IMR-90 (cell line): Measurements from ENCODE around the gene NAV2. TPM values are rescaled to one million over a fixed set of nuclear protein-coding genes. Genes with fewer than 3 reads are reported as not detected.

Source experiments
- ATAC-seq: fragments of 200-7000 bp; cut with Tn5 transposase; 2 replicates; pipeline ENCODE4 v1.9.1; 2020; ENCODE audit warnings: low read depth, mild to moderate bottlenecking, moderate library complexity
- BruUV-seq: library from RNA; stranded (reverse); fragments of 400-500 nt; replicated peaks from 2 replicates; lab custom pipeline; 2021; lab: Mats Ljungman, UMichigan
- CTCF ChIA-PET: fragments of 300-600 bp; formaldehyde crosslinking; extraction: SDS; loops from one replicate; lab custom pipeline; 2021; ENCODE audit warnings: antibody characterized with exemption; lab: Yijun Ruan, JAX
- POLR2A ChIA-PET: fragments of 300-600 bp; sonication (Branson Sonifier 250); formaldehyde crosslinking; loops from one replicate; lab custom pipeline; 2022; ENCODE audit warnings: antibody characterized with exemption; ENCODE audit not compliant: unreplicated experiment; lab: Charles Lee
- DNase-seq: peaks from one replicate; pipeline ENCODE4 v3.0.0; 2013
- H2AFZ ChIP-seq: replicated peaks from 2 replicates; pipeline ENCODE3; 2013; ENCODE audit warnings: low read length, mild to moderate bottlenecking; ENCODE audit not compliant: poor library complexity
- H2AK5ac ChIP-seq: 2 replicates; pipeline ENCODE4 v1.6.1; 2013; ENCODE audit warnings: low read depth, low read length, inconsistent platforms
- H2AK9ac ChIP-seq: replicated peaks from 2 replicates; pipeline ENCODE3; 2013; ENCODE audit warnings: mild to moderate bottlenecking, low read depth, low read length, moderate library complexity; ENCODE audit not compliant: poor library complexity
- H2BK120ac ChIP-seq: 2 replicates; pipeline ENCODE4 v1.6.1; 2013; ENCODE audit warnings: low read depth, low read length, inconsistent platforms
- H2BK15ac ChIP-seq: 3 replicates; pipeline ENCODE4 v1.6.1; 2013; ENCODE audit warnings: low read depth, low read length, inconsistent platforms
- H2BK20ac ChIP-seq: 2 replicates; pipeline ENCODE4 v1.6.1; 2013; ENCODE audit warnings: low read depth, mild to moderate bottlenecking, inconsistent platforms, low read length, moderate library complexity
- H2BK5ac ChIP-seq: 2 replicates; pipeline ENCODE4 v1.6.1; 2013; ENCODE audit warnings: mild to moderate bottlenecking, low read depth, low read length, inconsistent platforms; ENCODE audit not compliant: poor library complexity, severe bottlenecking
- H3K14ac ChIP-seq: replicated peaks from 2 replicates; pipeline ENCODE4 v1.6.1; 2013; ENCODE audit warnings: low read depth, low read length, inconsistent platforms
- H3K18ac ChIP-seq: 2 replicates; pipeline ENCODE4 v1.6.1; 2013; ENCODE audit warnings: low read depth, low read length, control low read depth
- H3K23ac ChIP-seq: 2 replicates; pipeline ENCODE4 v1.6.1; 2013; ENCODE audit warnings: low read depth, low read length, inconsistent platforms
- H3K27ac ChIP-seq: 2 replicates; pipeline ENCODE4 v1.5.1; 2013; ENCODE audit warnings: mild to moderate bottlenecking, control low read depth, low read length; ENCODE audit not compliant: insufficient read depth
- H3K27me3 ChIP-seq: 2 replicates; pipeline ENCODE4 v1.6.1; 2013; ENCODE audit warnings: low read length; ENCODE audit not compliant: control insufficient read depth, insufficient read depth
- H3K36me3 ChIP-seq: 2 replicates; pipeline ENCODE4 v1.6.1; 2013; ENCODE audit warnings: low read length, mixed read lengths; ENCODE audit not compliant: control insufficient read depth, insufficient read depth
- H3K4ac ChIP-seq: 2 replicates; pipeline ENCODE4 v1.6.1; 2013; ENCODE audit warnings: low read depth, low read length, inconsistent platforms
- H3K4me1 ChIP-seq: 2 replicates; pipeline ENCODE4 v1.6.1; 2013; ENCODE audit warnings: low read length, mixed read lengths; ENCODE audit not compliant: control insufficient read depth, insufficient read depth
- H3K4me2 ChIP-seq: 2 replicates; pipeline ENCODE4 v1.6.1; 2013; ENCODE audit warnings: low read depth, mild to moderate bottlenecking, control low read depth, low read length, moderate library complexity
- H3K4me3 ChIP-seq: 2 replicates; pipeline ENCODE4 v1.5.1; 2013; ENCODE audit warnings: low read depth, mild to moderate bottlenecking, control low read depth, low read length, moderate library complexity; ENCODE audit not compliant: insufficient read depth
- H3K56ac ChIP-seq: 2 replicates; pipeline ENCODE4 v1.6.1; 2013; ENCODE audit warnings: low read length, inconsistent platforms; ENCODE audit not compliant: insufficient read depth; ENCODE audit errors: extremely low read depth
- H3K79me1 ChIP-seq, 2 experiments: 2 replicates each; pipeline ENCODE4 v1.6.1; 2013; ENCODE audit warnings: low read length in 2 of 2, inconsistent platforms in 1 of 2, low read depth in 1 of 2
- H3K9ac ChIP-seq: 2 replicates; pipeline ENCODE4 v1.6.1; 2013; ENCODE audit warnings: low read depth, low read length, control low read depth
- H3K9me1 ChIP-seq: 2 replicates; pipeline ENCODE4 v1.6.1; 2013; ENCODE audit warnings: low read length, inconsistent platforms; ENCODE audit not compliant: insufficient read depth
- H3K9me3 ChIP-seq: 2 replicates; pipeline ENCODE4 v1.6.1; 2013; ENCODE audit warnings: low read length; ENCODE audit not compliant: control insufficient read depth, insufficient read depth
- H4K20me1 ChIP-seq: 2 replicates; pipeline ENCODE4 v1.6.1; 2013; ENCODE audit warnings: low read length, inconsistent platforms; ENCODE audit not compliant: insufficient read depth
- H4K5ac ChIP-seq: 2 replicates; pipeline ENCODE4 v1.6.1; 2013; ENCODE audit warnings: mild to moderate bottlenecking, low read depth, low read length, control low read depth
- H4K8ac ChIP-seq, 2 experiments: 2 replicates each; pipeline ENCODE4 v1.6.1; 2013; ENCODE audit warnings: low read depth in 2 of 2, low read length in 2 of 2, control low read depth in 1 of 2, inconsistent platforms in 1 of 2
- H4K91ac ChIP-seq: 2 replicates; pipeline ENCODE4 v1.6.1; 2013; ENCODE audit warnings: low read depth, low read length, inconsistent platforms; ENCODE audit not compliant: insufficient read depth
- BHLHE40 ChIP-seq: fragments of 150-350 bp; IDR thresholded peaks from 2 replicates; pipeline ENCODE4 v1.6.1; 2016; ENCODE audit warnings: mild to moderate bottlenecking, low read depth, low read length
- CEBPB ChIP-seq: IDR thresholded peaks from 2 replicates; pipeline ENCODE4 v1.6.1; 2012; ENCODE audit warnings: low read depth, low read length, improper control_type of control experiment
- CHD1 ChIP-seq: IDR thresholded peaks from 2 replicates; pipeline ENCODE4 v1.6.1; 2012; ENCODE audit warnings: low read depth, low read length, improper control_type of control experiment
- CTCF ChIP-seq: conservative IDR thresholded peaks from 2 replicates; pipeline ENCODE4 v1.5.1; 2012; ENCODE audit warnings: mild to moderate bottlenecking, low read depth, low read length, improper control_type of control experiment
- ELK1 ChIP-seq: fragments of 150-350 bp; IDR thresholded peaks from 2 replicates; pipeline ENCODE4 v1.6.1; 2016; ENCODE audit warnings: low read depth, mild to moderate bottlenecking, low read length, moderate library complexity, borderline replicate concordance
- FOS ChIP-seq: fragments of 150-350 bp; IDR thresholded peaks from 2 replicates; pipeline ENCODE4 v1.6.1; 2016; ENCODE audit warnings: low read depth, low read length
- MAFK ChIP-seq: IDR thresholded peaks from 2 replicates; pipeline ENCODE4 v1.6.1; 2012; ENCODE audit warnings: low read depth, low read length, improper control_type of control experiment
- MAZ ChIP-seq: IDR thresholded peaks from 2 replicates; pipeline ENCODE4 v1.6.1; 2012; ENCODE audit warnings: low read depth, mild to moderate bottlenecking, low read length, improper control_type of control experiment, moderate library complexity, borderline replicate concordance
- MXI1 ChIP-seq: IDR thresholded peaks from 2 replicates; pipeline ENCODE4 v1.6.1; 2012; ENCODE audit warnings: low read depth, mild to moderate bottlenecking, low read length, moderate library complexity, borderline replicate concordance
- NFE2L2 ChIP-seq: fragments of 150-350 bp; IDR thresholded peaks from 2 replicates; pipeline ENCODE4 v1.6.1; 2016; ENCODE audit warnings: low read depth, mild to moderate bottlenecking, low read length
- POLR2A ChIP-seq: IDR thresholded peaks from 2 replicates; pipeline ENCODE4 v1.6.1; 2012; ENCODE audit warnings: mild to moderate bottlenecking, low read depth, low read length
- RAD21 ChIP-seq: IDR thresholded peaks from 2 replicates; pipeline ENCODE4 v1.6.1; 2012; ENCODE audit warnings: low read length, improper control_type of control experiment
- RCOR1 ChIP-seq: IDR thresholded peaks from 2 replicates; pipeline ENCODE4 v1.6.1; 2012; ENCODE audit warnings: mild to moderate bottlenecking, low read length, improper control_type of control experiment; ENCODE audit not compliant: insufficient replicate concordance
- RFX5 ChIP-seq: IDR thresholded peaks from 2 replicates; pipeline ENCODE4 v1.8.0; 2012; ENCODE audit warnings: low read depth, mild to moderate bottlenecking, low read length, moderate library complexity
- SMC3 ChIP-seq: fragments of 150-350 bp; IDR thresholded peaks from 2 replicates; pipeline ENCODE4 v1.6.1; 2016; ENCODE audit warnings: low read depth, mild to moderate bottlenecking, antibody characterized with exemption, low read length, moderate library complexity
- WGBS, 2 experiments: methylation state at CpG; one replicate each; pipeline versions ENCODE4 v1.1.5 to v1.1.7; 2013; ENCODE audit warnings: missing lambda C conversion rate in 2 of 2; ENCODE audit not compliant: insufficient read length in 1 of 2; ENCODE audit errors: extremely low coverage in 2 of 2; 5-methylcytosine and 5-hydroxymethylcytosine counted together
- dilution Hi-C: fragments of 300-500 bp; cut with HindIII; formaldehyde crosslinking; loops from one replicate; pipeline ENCODE4 v1.14.3; 2018; ENCODE audit warnings: low sequenced_read_pairs; ENCODE audit not compliant: unreplicated experiment
- in situ Hi-C: fragments of 300-500 bp; cut with MboI; formaldehyde crosslinking; loops from 3 replicates; pipeline ENCODE4 v1.14.3; 2019; ENCODE audit warnings: low sequenced_read_pairs, inconsistent platforms, mixed read lengths
- intact Hi-C: fragments of 100-400 bp; cut with micrococcal nuclease; formaldehyde crosslinking; loops from 2 replicates; pipeline ENCODE4 v1.10.0; 2022
- polyA plus RNA-seq, 3 experiments: library from polyadenylated mRNA; depleted of rRNA; stranded (reverse); fragments of >200 nt; gene quantifications; 2 replicates each; pipeline ENCODE4 v1.2.3, GENCODE V29; 2012; ENCODE audit warnings: low replicate concordance in 1 of 3
- total RNA-seq: library from RNA; depleted of rRNA; stranded (reverse); fragments of >200 nt; gene quantifications from 2 replicates; pipeline ENCODE4 v1.2.3, GENCODE V29; 2012
- TF ChIP-seq, protein P1 (sequence below): fragments of 150-350 bp; IDR thresholded peaks from 2 replicates; pipeline ENCODE4 v1.6.1; 2017; ENCODE audit warnings: mild to moderate bottlenecking, antibody characterized with exemption, low read length, low read depth

The NAV2 gene
- total and polyA plus RNA-seq, 2 of the 4 experiments (the other 2 are of a cell fraction): 4.5 to 12.6 TPM

DNA sequence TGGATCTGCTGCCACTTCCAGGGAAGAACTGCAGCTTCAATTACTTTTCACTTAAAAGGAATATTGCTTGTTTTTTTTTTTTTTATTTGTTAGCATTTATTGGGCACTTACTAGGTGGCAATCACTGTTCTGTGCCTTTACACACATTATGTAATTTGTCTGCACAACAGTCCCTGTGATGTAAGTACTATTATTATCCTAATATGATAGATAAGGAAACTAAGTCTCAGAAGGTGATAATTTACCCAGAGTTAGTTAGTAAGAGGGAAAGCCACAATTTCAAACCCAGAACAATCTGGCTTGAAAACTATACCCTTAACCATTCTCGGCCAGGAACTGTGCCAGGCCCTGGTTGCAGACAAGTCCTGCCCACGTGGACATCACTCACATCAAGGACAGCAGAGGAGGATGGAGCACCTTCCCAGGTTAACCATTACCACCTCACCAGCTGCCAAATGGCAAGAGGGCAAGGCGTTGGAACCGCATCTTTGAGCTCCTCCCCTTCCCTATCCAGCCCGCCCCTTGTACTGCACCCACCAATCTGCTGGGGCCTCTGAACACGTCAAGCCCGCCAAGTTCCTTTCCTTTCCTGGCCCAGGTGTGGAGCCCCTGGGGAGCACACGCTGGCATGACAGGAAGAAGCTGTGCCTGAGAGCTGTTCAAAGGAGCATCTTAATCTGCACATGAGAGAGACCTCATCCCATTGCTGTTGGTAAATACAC is 78.4 kb downstream of the NAV2 start:
- no peaks in the 10 kb centered on the region for H3K27me3 ChIP-seq
- H3K27ac ChIP-seq: no peak overlapping the region
- no peak overlapping the region for H3K23ac ChIP-seq
- in situ Hi-C loops (no loop called here), dilution Hi-C loops (no loop called here), intact Hi-C loops (no loop called here)
- H3K56ac ChIP-seq: no peak overlapping the region
- H4K20me1 ChIP-seq: peaks cover 44% of the 10 kb centered on the region
- no peak overlapping the region for H3K4ac ChIP-seq
- ChIA-PET CTCF (no interaction called here), POLR2A (no interaction called here)
- peaks cover 2% of the 10 kb centered on the region for H3K36me3 ChIP-seq
- TF ChIP-seq RFX5 (no peak), MXI1 (no peak), FOS (no peak), ELK1 (no peak), CHD1 (no peak), BHLHE40 (no peak), SMC3 (no peak), MAZ (no peak), CTCF (no peak), MAFK (no peak), CEBPB (no peak), RAD21 (no peak), NFE2L2 (no peak), POLR2A (no peak), RCOR1 (no peak)
- TF ChIP-seq, protein P1, sequence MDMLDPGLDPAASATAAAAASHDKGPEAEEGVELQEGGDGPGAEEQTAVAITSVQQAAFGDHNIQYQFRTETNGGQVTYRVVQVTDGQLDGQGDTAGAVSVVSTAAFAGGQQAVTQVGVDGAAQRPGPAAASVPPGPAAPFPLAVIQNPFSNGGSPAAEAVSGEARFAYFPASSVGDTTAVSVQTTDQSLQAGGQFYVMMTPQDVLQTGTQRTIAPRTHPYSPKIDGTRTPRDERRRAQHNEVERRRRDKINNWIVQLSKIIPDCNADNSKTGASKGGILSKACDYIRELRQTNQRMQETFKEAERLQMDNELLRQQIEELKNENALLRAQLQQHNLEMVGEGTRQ: no peak
- H2BK15ac ChIP-seq: no peak overlapping the region
- no peak overlapping the region for H2BK120ac ChIP-seq
- H4K8ac ChIP-seq: no peak overlapping the region
- no peak for ATAC-seq
- H3K9me1 ChIP-seq: no peaks in the 10 kb centered on the region; the same call in 1 of the 2 replicates
- H3K4me1 ChIP-seq: 0 out of 2 replicates have a peak, but pooled peaks cover 1% of the 10 kb centered on the region
- no peak overlapping the region for H4K5ac ChIP-seq
- DNase-seq: no peak
- H3K18ac ChIP-seq: no peak overlapping the region
- no peak overlapping the region for H2AFZ ChIP-seq
- no peaks in the 10 kb centered on the region for H3K9me3 ChIP-seq
- no peak overlapping the region for H4K91ac ChIP-seq
- no peak overlapping the region for H3K14ac ChIP-seq
- H2AK9ac ChIP-seq: no peak overlapping the region
- H2BK20ac ChIP-seq: no peak overlapping the region
- no peak overlapping the region for H3K4me3 ChIP-seq
- peaks cover 49 to 52% of the 10 kb centered on the region in 2 experiments for H3K79me1 ChIP-seq
- no peak overlapping the region for H3K9ac ChIP-seq
- no peak overlapping the region for H2AK5ac ChIP-seq
- 25% methylated on average over 1 of the region's 8 CpGs; no CpG with 5 or more reads in 1 of the 2 experiments for WGBS, 2 experiments
- H2BK5ac ChIP-seq: no peak overlapping the region
- no peak overlapping the region for H3K4me2 ChIP-seq
- no TSS peak for BruUV-seq
